H9 (cell line): Measurements from ENCODE around the gene ADO. TPM values are rescaled to one million over a fixed set of nuclear protein-coding genes. Genes with fewer than 3 reads are reported as not detected.
A peak's percentile ranks its signal among the peaks of the same experiment; 100 is the strongest.

ENCODE experiments used
- DNase-seq: peaks from one replicate; pipeline ENCODE4 v3.0.0-alpha.2; 2017
- H2AFZ ChIP-seq: one replicate; pipeline ENCODE4 v1.6.1; 2013; ENCODE audit warnings: mild to moderate bottlenecking, low read length, control low read depth, moderate library complexity
- H2AK5ac ChIP-seq: 2 replicates; pipeline ENCODE4 v1.6.1; 2013; ENCODE audit warnings: low read length, control low read depth, mixed read lengths; ENCODE audit not compliant: insufficient read length
- H2BK120ac ChIP-seq: one replicate; pipeline ENCODE4 v1.6.1; 2013; ENCODE audit warnings: low read depth, mild to moderate bottlenecking, low read length, control low read depth, inconsistent platforms; ENCODE audit not compliant: poor library complexity, severe bottlenecking
- H2BK12ac ChIP-seq: 2 replicates; pipeline ENCODE4 v1.6.1; 2013; ENCODE audit warnings: low read length, control low read depth, mixed read lengths, low read depth; ENCODE audit not compliant: insufficient read length
- H2BK15ac ChIP-seq: 2 replicates; pipeline ENCODE4 v1.6.1; 2013; ENCODE audit warnings: low read depth, low read length, control low read depth
- H2BK20ac ChIP-seq: one replicate; pipeline ENCODE4 v1.6.1; 2013; ENCODE audit warnings: low read depth, mild to moderate bottlenecking, low read length, control low read depth, inconsistent platforms; ENCODE audit not compliant: poor library complexity, severe bottlenecking
- H2BK5ac ChIP-seq: 2 replicates; pipeline ENCODE4 v1.6.1; 2013; ENCODE audit warnings: low read length, control low read depth, mixed read lengths; ENCODE audit not compliant: insufficient read length
- H3K14ac ChIP-seq: 2 replicates; pipeline ENCODE4 v1.6.1; 2013; ENCODE audit warnings: low read length, control low read depth; ENCODE audit not compliant: insufficient read depth
- H3K18ac ChIP-seq: 2 replicates; pipeline ENCODE4 v1.6.1; 2013; ENCODE audit warnings: low read depth, mild to moderate bottlenecking, mixed read lengths, low read length, control low read depth; ENCODE audit not compliant: insufficient read length
- H3K23ac ChIP-seq: 2 replicates; pipeline ENCODE4 v1.6.1; 2013; ENCODE audit warnings: low read length, control low read depth, mixed read lengths, low read depth; ENCODE audit not compliant: insufficient read length
- H3K23me2 ChIP-seq: 2 replicates; pipeline ENCODE4 v1.6.1; 2013; ENCODE audit warnings: low read depth, mild to moderate bottlenecking, mixed read lengths, low read length, control low read depth; ENCODE audit not compliant: insufficient read length, poor library complexity, severe bottlenecking
- H3K27ac ChIP-seq: 2 replicates; pipeline ENCODE4 v1.5.1; 2013; ENCODE audit warnings: low read length, control low read depth, mixed read lengths, low read depth; ENCODE audit not compliant: insufficient read length
- H3K27me3 ChIP-seq: 2 replicates; pipeline ENCODE4 v1.6.1; 2013; ENCODE audit warnings: low read length, control low read depth, inconsistent platforms; ENCODE audit not compliant: insufficient read depth
- H3K4ac ChIP-seq: 2 replicates; pipeline ENCODE4 v1.6.1; 2013; ENCODE audit warnings: low read depth, mild to moderate bottlenecking, control low read depth, inconsistent platforms, low read length, moderate library complexity
- H3K4me1 ChIP-seq: 2 replicates; pipeline ENCODE4 v1.6.1; 2013; ENCODE audit warnings: low read length, control low read depth, inconsistent platforms; ENCODE audit not compliant: insufficient read depth
- H3K4me2 ChIP-seq: 2 replicates; pipeline ENCODE4 v1.6.1; 2013; ENCODE audit warnings: low read length, control low read depth, mixed read lengths; ENCODE audit not compliant: insufficient read length, insufficient read depth
- H3K56ac ChIP-seq: 2 replicates; pipeline ENCODE4 v1.6.1; 2013; ENCODE audit warnings: low read depth, mild to moderate bottlenecking, mixed read lengths, low read length, control low read depth; ENCODE audit not compliant: insufficient read length
- H3K79me1 ChIP-seq: 2 replicates; pipeline ENCODE4 v1.6.1; 2013; ENCODE audit warnings: low read depth, mild to moderate bottlenecking, moderate library complexity, low read length, control low read depth, inconsistent platforms; ENCODE audit not compliant: insufficient read depth, poor library complexity, severe bottlenecking
- H3K79me2 ChIP-seq: 2 replicates; pipeline ENCODE4 v1.6.1; 2013; ENCODE audit warnings: low read length, control low read depth, inconsistent platforms; ENCODE audit not compliant: insufficient read depth
- H3K9ac ChIP-seq: 2 replicates; pipeline ENCODE4 v1.6.1; 2013; ENCODE audit warnings: low read length, control low read depth, mixed read lengths; ENCODE audit not compliant: insufficient read length; ENCODE audit errors: extremely low read depth
- H3K9me3 ChIP-seq: one replicate; pipeline ENCODE4 v1.6.1; 2013; ENCODE audit warnings: low read depth, low read length, inconsistent platforms; ENCODE audit not compliant: control insufficient read depth
- H3T11ph ChIP-seq: one replicate; pipeline ENCODE4 v1.6.1; 2013; ENCODE audit warnings: mild to moderate bottlenecking, low read length, control low read depth, inconsistent platforms
- H4K20me1 ChIP-seq: one replicate; pipeline ENCODE4 v1.6.1; 2013; ENCODE audit not compliant: control insufficient read depth, insufficient read length, insufficient read depth
- H4K5ac ChIP-seq: 2 replicates; pipeline ENCODE4 v1.6.1; 2013; ENCODE audit warnings: low read depth, mild to moderate bottlenecking, mixed read lengths, low read length, control low read depth; ENCODE audit not compliant: insufficient read length
- H4K8ac ChIP-seq: replicated peaks from 2 replicates; pipeline ENCODE4 v1.6.1; 2013; ENCODE audit warnings: low read length, control low read depth, mixed read lengths, low read depth; ENCODE audit not compliant: insufficient read length
- H4K91ac ChIP-seq: 2 replicates; pipeline ENCODE4 v1.6.1; 2013; ENCODE audit warnings: low read depth, mild to moderate bottlenecking, moderate library complexity, mixed read lengths, low read length, control low read depth; ENCODE audit not compliant: insufficient read length
- H3K27ac Mint-ChIP-seq, 3 experiments: 2 replicates in 2 of 3; 3 replicates in 1 of 3; pipeline ENCODE4 v1.8.0; 2020 to 2021; ENCODE audit warnings: mixed read lengths in 3 of 3, mild to moderate bottlenecking in 1 of 3, moderate library complexity in 1 of 3
- H3K27me3 Mint-ChIP-seq: 2 replicates; pipeline ENCODE4 v1.8.0; 2021; ENCODE audit warnings: low read depth, mild to moderate bottlenecking, moderate library complexity, mixed read lengths
- H3K36me3 Mint-ChIP-seq, 3 experiments: 2 replicates in 2 of 3; 3 replicates in 1 of 3; pipeline ENCODE4 v1.8.0; 2020 to 2021; ENCODE audit warnings: low read depth in 3 of 3, mixed read lengths in 3 of 3; ENCODE audit not compliant: insufficient read depth in 1 of 3
- H3K4me1 Mint-ChIP-seq, 2 experiments: 2 replicates each; pipeline ENCODE4 v1.8.0; 2020; ENCODE audit warnings: mixed read lengths in 2 of 2
- H3K4me3 Mint-ChIP-seq, 2 experiments: 2 replicates in 1 of 2; 3 replicates in 1 of 2; pipeline ENCODE4 v1.8.0; 2020 to 2021; ENCODE audit warnings: mild to moderate bottlenecking in 2 of 2, mixed read lengths in 2 of 2, moderate library complexity in 1 of 2
- H3K9me3 Mint-ChIP-seq, 2 experiments: 2 replicates in 1 of 2; 3 replicates in 1 of 2; pipeline ENCODE4 v1.8.0; 2020; ENCODE audit warnings: mild to moderate bottlenecking in 2 of 2, mixed read lengths in 2 of 2, moderate library complexity in 1 of 2
- WGBS: extraction: QIAGEN DNeasy Blood & Tissue Kit; methylation state at CpG from one replicate; pipeline ENCODE4 v1.1.7; 2013; ENCODE audit warnings: missing lambda C conversion rate, low lambda C conversion rate, mixed read lengths; ENCODE audit not compliant: insufficient read length; ENCODE audit errors: extremely low coverage; 5-methylcytosine and 5-hydroxymethylcytosine counted together
- total RNA-seq: library from RNA; stranded (reverse); gene quantifications from 2 replicates; pipeline ENCODE4 v1.2.1, GENCODE V29; 2021
- TF ChIP-seq, protein P1 (sequence below): fragments of 200-600 bp; sonication (generic); conservative IDR thresholded peaks from 3 replicates; pipeline ENCODE4 v1.8.0; 2021; ENCODE audit warnings: antibody characterized with exemption, mild to moderate bottlenecking

The ADO gene
- total RNA-seq, 1 experiment from 2014 or later, result 31.6 TPM

DNA sequence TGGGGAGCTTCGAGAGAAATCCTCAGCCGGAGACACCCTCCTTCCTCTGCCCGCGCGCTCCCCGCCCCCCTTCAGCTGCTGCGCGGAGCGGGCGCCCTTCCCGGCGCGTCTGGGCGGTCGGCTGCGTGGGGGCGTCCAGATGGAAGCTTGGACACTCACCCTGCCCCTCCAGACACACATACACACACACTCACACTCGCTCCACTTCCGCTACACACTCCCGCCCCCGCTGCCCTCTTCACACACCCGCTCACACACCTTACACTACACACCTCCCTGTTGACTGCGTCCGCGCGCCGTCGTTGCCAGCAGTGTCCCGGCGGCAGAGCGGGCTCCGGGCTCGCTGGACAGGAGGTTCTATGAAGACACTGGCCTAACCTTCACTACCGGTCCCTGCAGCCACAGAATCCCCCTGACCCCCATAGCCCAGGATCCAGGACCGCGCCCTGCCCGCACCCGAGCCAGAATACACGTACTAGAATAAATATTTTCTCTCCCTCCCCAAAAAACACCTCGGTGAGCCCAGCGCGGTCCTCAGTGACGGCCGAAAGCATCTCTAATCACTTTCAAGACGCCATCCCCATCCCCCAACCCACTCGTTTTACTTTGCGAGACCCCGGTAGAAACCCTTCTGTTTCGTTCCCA is 12.7 kb downstream of the ADO start:
- Histone ChIP-seq H4K5ac (no peak overlapping the region), H3K4me1 (no peaks in the 10 kb centered on the region), H3K27me3 (peaks cover 26% of the 10 kb centered on the region; the same call in 1 of the 2 replicates), H2AK5ac (no peak overlapping the region), H3K14ac (peak overlapping the region; percentile 58; the same call in 1 of the 2 replicates), H3K79me2 (no peaks in the 10 kb centered on the region), H2BK120ac (no peak overlapping the region), H3K9ac (no peak overlapping the region), H3T11ph (no peak overlapping the region), H3K18ac (no peak overlapping the region), H4K91ac (no peak overlapping the region), H2BK15ac (no peak overlapping the region), H3K56ac (no peak overlapping the region), H3K27ac (no peak overlapping the region), H3K23me2 (peaks cover 25% of the 10 kb centered on the region), H2AFZ (no peak overlapping the region), H2BK20ac (no peak overlapping the region), H4K8ac (no peak overlapping the region), H3K23ac (no peak overlapping the region), H3K79me1 (no peaks in the 10 kb centered on the region), H4K20me1 (no peaks in the 10 kb centered on the region), H2BK12ac (no peak overlapping the region), H3K4ac (no peak overlapping the region), H3K4me2 (peak overlapping the region; percentile 74), H2BK5ac (no peak overlapping the region), H3K9me3 (no peaks in the 10 kb centered on the region)
- peak; percentile 41 for DNase-seq
- Mint-ChIP-seq H3K4me1 (peaks cover 24 to 29% of the 10 kb centered on the region in 2 experiments), H3K9me3 (peaks cover 0 to 7% of the 10 kb centered on the region in 2 experiments; a peak in 3 of 5 replicates), H3K36me3 (peaks cover 2 to 7% (median 6%) of the 10 kb centered on the region in 3 experiments; a peak in 5 of 7 replicates), H3K27ac (0 out of 7 replicates have a peak overlapping the region, but pooled peaks of 1 of the 3 experiments have one; percentile 53), H3K27me3 (peaks cover 90% of the 10 kb centered on the region), H3K4me3 (peak overlapping the region; percentile 74 to 93)
- no CpG with 5 or more reads among the region's 49 CpGs for WGBS
- TF ChIP-seq, protein P1, sequence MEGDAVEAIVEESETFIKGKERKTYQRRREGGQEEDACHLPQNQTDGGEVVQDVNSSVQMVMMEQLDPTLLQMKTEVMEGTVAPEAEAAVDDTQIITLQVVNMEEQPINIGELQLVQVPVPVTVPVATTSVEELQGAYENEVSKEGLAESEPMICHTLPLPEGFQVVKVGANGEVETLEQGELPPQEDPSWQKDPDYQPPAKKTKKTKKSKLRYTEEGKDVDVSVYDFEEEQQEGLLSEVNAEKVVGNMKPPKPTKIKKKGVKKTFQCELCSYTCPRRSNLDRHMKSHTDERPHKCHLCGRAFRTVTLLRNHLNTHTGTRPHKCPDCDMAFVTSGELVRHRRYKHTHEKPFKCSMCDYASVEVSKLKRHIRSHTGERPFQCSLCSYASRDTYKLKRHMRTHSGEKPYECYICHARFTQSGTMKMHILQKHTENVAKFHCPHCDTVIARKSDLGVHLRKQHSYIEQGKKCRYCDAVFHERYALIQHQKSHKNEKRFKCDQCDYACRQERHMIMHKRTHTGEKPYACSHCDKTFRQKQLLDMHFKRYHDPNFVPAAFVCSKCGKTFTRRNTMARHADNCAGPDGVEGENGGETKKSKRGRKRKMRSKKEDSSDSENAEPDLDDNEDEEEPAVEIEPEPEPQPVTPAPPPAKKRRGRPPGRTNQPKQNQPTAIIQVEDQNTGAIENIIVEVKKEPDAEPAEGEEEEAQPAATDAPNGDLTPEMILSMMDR, result no peak
